Spleen (tissue), 11 donors: Measurements from ENCODE around the gene OR6Q1. TPM values are rescaled to one million over a fixed set of nuclear protein-coding genes. Genes with fewer than 3 reads are reported as not detected.

ENCODE experiments used
- DNase-seq: peaks from one replicate; pipeline ENCODE4 v3.0.0-alpha.2; 2020
- H3K27ac ChIP-seq, 8 donors: fragments of 200-600 bp; sonication (generic) in 7 of 8; 1 replicate in 4 of 8; 2 replicates in 4 of 8; pipeline versions ENCODE4 v1.5.0 to v1.8.0; 2016 to 2021; ENCODE audit warnings: inconsistent platforms in 4 of 8, mild to moderate bottlenecking in 4 of 8, moderate library complexity in 1 of 8
- H3K27me3 ChIP-seq, 7 donors: fragments of 200-600 bp; sonication (generic) in 6 of 7; replicated peaks in 1 of 7; 1 replicate in 4 of 7; 2 replicates in 3 of 7; pipeline versions ENCODE4 v1.5.0 to v1.8.0; 2016 to 2021; ENCODE audit warnings: inconsistent platforms in 3 of 7, mild to moderate bottlenecking in 1 of 7
- H3K36me3 ChIP-seq, 6 donors: fragments of 200-600 bp; sonication (generic) in 5 of 6; 1 replicate in 4 of 6; 2 replicates in 2 of 6; pipeline versions ENCODE4 v1.5.0 to v1.8.0; 2016 to 2021; ENCODE audit warnings: inconsistent platforms in 2 of 6
- H3K4me1 ChIP-seq, 6 donors: fragments of 200-600 bp; sonication (generic) in 5 of 6; 1 replicate in 3 of 6; 2 replicates in 3 of 6; pipeline versions ENCODE4 v1.5.0 to v1.8.0; 2016 to 2021; ENCODE audit warnings: inconsistent platforms in 3 of 6
- H3K4me3 ChIP-seq, 8 donors: fragments of 200-600 bp; sonication (generic) in 7 of 8; 1 replicate in 4 of 8; 2 replicates in 4 of 8; pipeline versions ENCODE4 v1.5.0 to v1.8.0; 2016 to 2021; ENCODE audit warnings: inconsistent platforms in 4 of 8, mild to moderate bottlenecking in 4 of 8, moderate library complexity in 2 of 8
- H3K9me3 ChIP-seq, 8 donors: fragments of 200-600 bp; sonication (generic) in 7 of 8; 1 replicate in 4 of 8; 2 replicates in 4 of 8; pipeline versions ENCODE4 v1.5.0 to v1.8.0; 2016 to 2021; ENCODE audit warnings: inconsistent platforms in 4 of 8
- CTCF ChIP-seq, 11 experiments: fragments of 200-600 bp in 7 of 11; fragments of 450-650 bp in 4 of 11; sonication (generic) in 4 of 11; IDR thresholded peaks in 8 of 11; conservative IDR thresholded peaks in 3 of 11; 1 replicate in 7 of 11; 2 replicates in 4 of 11; pipeline versions ENCODE4 v1.4.0 to v1.8.0; 2016 to 2021; ENCODE audit warnings: antibody characterized with exemption in 11 of 11, inconsistent platforms in 4 of 11, mild to moderate bottlenecking in 1 of 11
- POLR2A ChIP-seq, 3 donors: fragments of 450-650 bp; IDR thresholded peaks; one replicate each; pipeline ENCODE4 v1.5.1; 2017; ENCODE audit warnings: antibody characterized with exemption in 3 of 3, mild to moderate bottlenecking in 1 of 3
- POLR2AphosphoS5 ChIP-seq, 3 donors: sonication (generic); formaldehyde crosslinking; IDR thresholded peaks; one replicate each; pipeline ENCODE4 v1.5.1; 2017; ENCODE audit warnings: antibody characterized with exemption in 3 of 3
- WGBS, 5 donors: extraction: QIAGEN DNeasy Blood & Tissue Kit in 3 of 5; methylation state at CpG; one replicate each; pipeline versions ENCODE4 v1.1.5 to v1.1.7; 2013 to 2018; 5-methylcytosine and 5-hydroxymethylcytosine counted together
- intact Hi-C: fragments of 100-400 bp; cut with DNase I; formaldehyde crosslinking; loops from one replicate; pipeline ENCODE4 v1.15.0; 2023; ENCODE audit warnings: low total_unique reads
- polyA plus RNA-seq, 3 donors: library from polyadenylated mRNA; stranded (reverse); fragments of 200-250 nt; gene quantifications; one replicate each; pipeline ENCODE4 v1.2.1, GENCODE V29; 2013
- small RNA-seq, 4 donors: library from RNA; depleted of rRNA; stranded (forward); fragments of <200 nt; gene quantifications; one replicate each; pipeline ENCODE3, GENCODE V24; 2016
- total RNA-seq, 7 donors: library from RNA; depleted of rRNA in 3 of 7; stranded (reverse); fragments of >200 nt in 3 of 7; fragmentation: NEBNext Ultra II Directional in 4 of 7; extraction: Animal tissue kit (Norgen Biotek cat#: 25700) in 4 of 7; gene quantifications; one replicate each; pipeline versions ENCODE4 v1.1.0 to v1.2.1, GENCODE V29; 2016 to 2021
- donor health status: healthy with polysubstance abuse.
- donor health status: DM: no; HTN: no; CAD: no; lungs with moderate emphysema.
- donor health status: DM: no; HTN: no; CAD: no.
- donor health status: Bipolar disorder and iron deficiency.
- donor health status: healthy.
- donor health status: DM: no; HTN: no; CAD: no.
- donor health status: DM: yes; HTN: yes; CAD: no.

OR6Q1 gene
- total and polyA plus RNA-seq, 10 donors, result not detected

- peaks cover 0 to 7% (median 0%) of the 10 kb centered on the region in 7 donors for H3K27me3 ChIP-seq
- H3K9me3 ChIP-seq, result peaks cover 0 to 17% (median 0%) of the 10 kb centered on the region in 8 donors
- no peak overlapping the region for H3K27ac ChIP-seq
- TF ChIP-seq CTCF (IDR thresholded peaks at IDR 0.05 in 8 of 11, conservative IDR thresholded peaks at IDR 0.05 in 3 of 11) (no peak), POLR2A (IDR thresholded peaks at IDR 0.05) (no peak), POLR2AphosphoS5 (IDR thresholded peaks at IDR 0.05) (no peak)
- no peak for DNase-seq
- H3K4me3 ChIP-seq, result no peak overlapping the region
- no peaks in the 10 kb centered on the region for H3K4me1 ChIP-seq
- 78 to 88% (median 80%) methylated on average over 1 of the region's 1 CpG for WGBS, 5 donors
- intact Hi-C loops, result no loop called here
- H3K36me3 ChIP-seq, result no peaks in the 10 kb centered on the region
These were observed 39.8 kb downstream of the OR6Q1 start for GRCh38 chr11:58070585-58070984.

GRCh38 chr11:58075781-58076180 lies 45.0 kb downstream of the OR6Q1 start:
- peaks cover 0 to 17% (median 0%) of the 10 kb centered on the region in 8 donors for H3K9me3 ChIP-seq

More at GRCh38 chr11:58075781-58076180, 45.0 kb downstream of the OR6Q1 start:
- Histone ChIP-seq H3K4me3 (no peak overlapping the region), H3K27ac (no peak overlapping the region), H3K36me3 (no peaks in the 10 kb centered on the region), H3K4me1 (no peaks in the 10 kb centered on the region), H3K27me3 (no peaks in the 10 kb centered on the region)
- no peak for TF ChIP-seq POLR2AphosphoS5 (IDR thresholded peaks at IDR 0.05)
- no peak for TF ChIP-seq POLR2A (IDR thresholded peaks at IDR 0.05)
- no peak for TF ChIP-seq CTCF (IDR thresholded peaks at IDR 0.05 in 8 of 11, conservative IDR thresholded peaks at IDR 0.05 in 3 of 11)
- intact Hi-C loops, result no loop called here
- DNase-seq, result no peak
- 33 to 44% (median 38%) methylated on average over 2 of the region's 2 CpGs for WGBS, 5 donors

Small RNA genes lying within 50 kb of the gene (small RNA-seq; reads per million reads assigned to genes)
- 0 reads per million in 4 donors for gene RNU6-899P

Other genes starting within 250 kb of the OR6Q1 start
- gene OR9Q1, start 7.1 kb upstream of the OR6Q1 start, total RNA-seq, result not detected
- not detected for gene OR9Q1, start 7.1 kb upstream of the OR6Q1 start, polyA plus RNA-seq
- gene OR9I1, start 94.6 kb downstream of the OR6Q1 start, total RNA-seq, result not detected
- gene OR9I1, start 94.6 kb downstream of the OR6Q1 start, polyA plus RNA-seq, result not detected
- gene OR9Q2, start 158.1 kb downstream of the OR6Q1 start, total RNA-seq, result not detected
- gene OR9Q2, start 158.1 kb downstream of the OR6Q1 start, polyA plus RNA-seq, result not detected
- gene OR1S2, start 173.2 kb downstream of the OR6Q1 start, total RNA-seq, result not detected
- gene OR1S2, start 173.2 kb downstream of the OR6Q1 start, polyA plus RNA-seq, result not detected
- not detected for gene OR1S1, start 181.8 kb downstream of the OR6Q1 start, total RNA-seq
- not detected for gene OR1S1, start 181.8 kb downstream of the OR6Q1 start, polyA plus RNA-seq
- not detected for gene OR10Q1, start 198.0 kb downstream of the OR6Q1 start, total RNA-seq
- not detected for gene OR10Q1, start 198.0 kb downstream of the OR6Q1 start, polyA plus RNA-seq
- not detected for gene OR10W1, start 237.3 kb downstream of the OR6Q1 start, total RNA-seq
- not detected for gene OR10W1, start 237.3 kb downstream of the OR6Q1 start, polyA plus RNA-seq